ENCODE results near the gene PNMA6E. TPM values are rescaled to one million over a fixed set of nuclear protein-coding genes. Genes with fewer than 3 reads are reported as not detected.

PNMA6E gene
- total RNA-seq, 4 donors from 2014 or later, result not detected

GRCh38 chrX:153440556-153441135 is 39.5 kb upstream of the PNMA6E start:
- Histone ChIP-seq H3K4me3 (no peak overlapping the region), H3K27ac (no peak overlapping the region), H3K4me1 (no peaks in the 10 kb centered on the region), H3K27me3 (no peaks in the 10 kb centered on the region), H3K9me3 (no peaks in the 10 kb centered on the region), H3K36me3 (no peaks in the 10 kb centered on the region)
- TF ChIP-seq, protein P1, sequence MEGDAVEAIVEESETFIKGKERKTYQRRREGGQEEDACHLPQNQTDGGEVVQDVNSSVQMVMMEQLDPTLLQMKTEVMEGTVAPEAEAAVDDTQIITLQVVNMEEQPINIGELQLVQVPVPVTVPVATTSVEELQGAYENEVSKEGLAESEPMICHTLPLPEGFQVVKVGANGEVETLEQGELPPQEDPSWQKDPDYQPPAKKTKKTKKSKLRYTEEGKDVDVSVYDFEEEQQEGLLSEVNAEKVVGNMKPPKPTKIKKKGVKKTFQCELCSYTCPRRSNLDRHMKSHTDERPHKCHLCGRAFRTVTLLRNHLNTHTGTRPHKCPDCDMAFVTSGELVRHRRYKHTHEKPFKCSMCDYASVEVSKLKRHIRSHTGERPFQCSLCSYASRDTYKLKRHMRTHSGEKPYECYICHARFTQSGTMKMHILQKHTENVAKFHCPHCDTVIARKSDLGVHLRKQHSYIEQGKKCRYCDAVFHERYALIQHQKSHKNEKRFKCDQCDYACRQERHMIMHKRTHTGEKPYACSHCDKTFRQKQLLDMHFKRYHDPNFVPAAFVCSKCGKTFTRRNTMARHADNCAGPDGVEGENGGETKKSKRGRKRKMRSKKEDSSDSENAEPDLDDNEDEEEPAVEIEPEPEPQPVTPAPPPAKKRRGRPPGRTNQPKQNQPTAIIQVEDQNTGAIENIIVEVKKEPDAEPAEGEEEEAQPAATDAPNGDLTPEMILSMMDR (IDR thresholded peaks at IDR 0.05), result no peak
- TF ChIP-seq POLR2A (IDR thresholded peaks at IDR 0.05), result no peak
- DNase-seq, result no peak

DNA sequence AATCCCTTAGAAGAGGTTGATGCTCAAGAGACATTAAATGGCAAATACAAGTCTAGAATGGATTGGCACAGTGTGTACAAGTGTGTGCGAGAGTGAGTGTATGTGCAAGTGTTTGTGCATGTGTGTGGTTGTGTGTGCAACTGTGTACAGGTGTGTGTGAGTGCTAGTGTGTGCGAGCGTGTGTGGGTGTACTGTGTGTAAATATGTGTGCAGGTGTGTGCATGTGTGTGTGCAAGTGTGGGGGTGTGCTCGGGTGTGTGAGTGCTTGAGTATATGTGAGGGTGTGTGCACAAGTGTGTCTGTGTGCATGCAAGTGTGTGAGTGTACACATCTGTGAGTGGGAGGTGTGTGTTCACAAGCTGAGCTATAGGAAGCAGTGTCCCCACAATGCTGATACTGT is 38.8 kb upstream of the PNMA6E start:
- Histone ChIP-seq H3K27ac (no peak overlapping the region), H3K27me3 (no peaks in the 10 kb centered on the region), H3K4me3 (no peak overlapping the region), H3K36me3 (no peaks in the 10 kb centered on the region), H3K9me3 (no peaks in the 10 kb centered on the region), H3K4me1 (no peaks in the 10 kb centered on the region)
- TF ChIP-seq POLR2A (IDR thresholded peaks at IDR 0.05), result no peak
- TF ChIP-seq, protein P1 (IDR thresholded peaks at IDR 0.05), result no peak
- no peak for DNase-seq

GRCh38 chrX:153438532-153438931 is 37.4 kb upstream of the PNMA6E start:
- H3K4me1 ChIP-seq, result no peaks in the 10 kb centered on the region
- no peak for DNase-seq
- no peaks in the 10 kb centered on the region for H3K9me3 ChIP-seq
- no peak overlapping the region for H3K27ac ChIP-seq
- H3K27me3 ChIP-seq, result no peaks in the 10 kb centered on the region
- H3K4me3 ChIP-seq, result no peak overlapping the region
- no peaks in the 10 kb centered on the region for H3K36me3 ChIP-seq
- TF ChIP-seq, protein P1 (IDR thresholded peaks at IDR 0.05), result peak in 1 of 6 experiments; percentile 11
- TF ChIP-seq POLR2A (IDR thresholded peaks at IDR 0.05), result no peak

- Histone ChIP-seq H3K4me3 (no peak overlapping the region), H3K4me1 (no peaks in the 10 kb centered on the region), H3K9me3 (peaks cover 0 to 3% (median 0%) of the 10 kb centered on the region in 4 donors), H3K36me3 (no peaks in the 10 kb centered on the region), H3K27ac (no peak overlapping the region), H3K27me3 (no peaks in the 10 kb centered on the region)
- no peak for TF ChIP-seq POLR2A (IDR thresholded peaks at IDR 0.05)
- TF ChIP-seq, protein P1 (IDR thresholded peaks at IDR 0.05), result no peak
- DNase-seq, result no peak
These were observed 34.7 kb upstream of the PNMA6E start for GRCh38 chrX:153435845-153436244.

- H3K4me1 ChIP-seq, result no peaks in the 10 kb centered on the region
- no peak overlapping the region for H3K4me3 ChIP-seq
- peak in 1 of 3 donors; percentile 4 for DNase-seq
- peaks cover 0 to 5% (median 0%) of the 10 kb centered on the region in 4 donors for H3K9me3 ChIP-seq
- TF ChIP-seq, protein P1 (IDR thresholded peaks at IDR 0.05), result no peak
- TF ChIP-seq POLR2A (IDR thresholded peaks at IDR 0.05), result no peak
- H3K27me3 ChIP-seq, result no peaks in the 10 kb centered on the region
- H3K27ac ChIP-seq, result no peak overlapping the region
- H3K36me3 ChIP-seq, result no peaks in the 10 kb centered on the region
These were observed 33.7 kb upstream of the PNMA6E start for GRCh38 chrX:153434801-153435200.
